GM13977 (cell line): ENCODE results near the gene KRT38.

Source experiments
- DNase-seq: peaks from one replicate; pipeline ENCODE4 v3.0.0; 2012; ENCODE audit warnings: low spot score
- in situ Hi-C: fragments of 300-500 bp; cut with MboI; formaldehyde crosslinking; loops from one replicate; pipeline ENCODE4 v1.12.0; 2022; ENCODE audit warnings: low sequenced_read_pairs, low pct_unique_long_range_greater_than_20kb, mixed read lengths, inconsistent platforms; ENCODE audit not compliant: unreplicated experiment
- TF ChIP-seq, protein P1 (sequence below): IDR thresholded peaks from 2 replicates; pipeline ENCODE4 v1.5.1; 2012; ENCODE audit warnings: mild to moderate bottlenecking, control low read depth; ENCODE audit not compliant: insufficient read depth; ENCODE audit errors: extremely low read depth, missing control alignments

KRT38 gene

DNA sequence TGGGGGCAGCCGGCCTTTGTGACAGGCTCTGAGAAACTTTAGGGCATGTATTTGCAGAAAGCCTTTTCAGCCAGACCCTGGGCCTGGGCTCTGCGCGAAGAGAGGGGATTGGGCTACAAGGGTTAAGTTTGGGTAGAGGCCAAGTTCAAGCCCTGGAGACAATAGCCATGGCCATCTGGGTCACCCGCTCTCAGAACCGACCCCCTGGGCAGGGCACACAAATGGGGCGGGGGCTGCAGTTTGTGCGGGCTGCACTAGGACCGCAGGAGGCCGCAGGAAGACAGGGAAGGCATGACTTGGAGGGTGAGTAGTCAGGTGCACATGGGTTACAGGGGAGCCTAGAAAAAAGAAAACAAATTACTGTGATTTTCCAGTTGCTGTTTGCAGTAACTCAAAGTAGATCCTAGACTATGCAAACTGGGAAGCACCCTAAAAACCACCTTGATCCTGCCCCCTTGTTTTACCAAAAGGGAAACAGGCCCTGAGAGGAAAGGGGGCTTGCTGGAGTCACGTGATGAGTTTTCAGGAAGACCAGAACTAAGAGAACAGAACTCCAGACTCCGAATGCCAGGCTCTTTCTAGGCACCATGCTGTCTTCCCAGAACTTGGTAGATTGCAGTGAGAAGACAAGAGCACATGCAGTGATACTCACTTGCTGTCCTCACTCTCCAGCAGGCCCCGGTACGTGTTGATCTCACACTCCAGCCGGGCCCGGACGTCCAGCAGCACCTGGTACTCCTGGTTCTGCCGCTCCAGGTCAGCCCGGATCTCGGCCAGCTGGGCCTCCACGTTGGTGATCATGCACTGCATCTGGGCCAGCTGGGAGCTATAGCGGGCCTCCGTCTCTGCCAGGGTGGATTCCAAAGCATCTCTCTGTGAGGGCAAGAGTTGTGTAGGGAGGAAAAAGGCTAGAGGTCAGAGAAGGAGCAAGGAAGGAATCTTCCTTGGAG is 36.4 kb upstream of the KRT38 start:
- DNase-seq = no peak
- in situ Hi-C loops = loop anchor here (25.0 kb wide), 1 partner anchor 110 kb away; the partner anchor contains the start of gene KRT14
- TF ChIP-seq, protein P1, sequence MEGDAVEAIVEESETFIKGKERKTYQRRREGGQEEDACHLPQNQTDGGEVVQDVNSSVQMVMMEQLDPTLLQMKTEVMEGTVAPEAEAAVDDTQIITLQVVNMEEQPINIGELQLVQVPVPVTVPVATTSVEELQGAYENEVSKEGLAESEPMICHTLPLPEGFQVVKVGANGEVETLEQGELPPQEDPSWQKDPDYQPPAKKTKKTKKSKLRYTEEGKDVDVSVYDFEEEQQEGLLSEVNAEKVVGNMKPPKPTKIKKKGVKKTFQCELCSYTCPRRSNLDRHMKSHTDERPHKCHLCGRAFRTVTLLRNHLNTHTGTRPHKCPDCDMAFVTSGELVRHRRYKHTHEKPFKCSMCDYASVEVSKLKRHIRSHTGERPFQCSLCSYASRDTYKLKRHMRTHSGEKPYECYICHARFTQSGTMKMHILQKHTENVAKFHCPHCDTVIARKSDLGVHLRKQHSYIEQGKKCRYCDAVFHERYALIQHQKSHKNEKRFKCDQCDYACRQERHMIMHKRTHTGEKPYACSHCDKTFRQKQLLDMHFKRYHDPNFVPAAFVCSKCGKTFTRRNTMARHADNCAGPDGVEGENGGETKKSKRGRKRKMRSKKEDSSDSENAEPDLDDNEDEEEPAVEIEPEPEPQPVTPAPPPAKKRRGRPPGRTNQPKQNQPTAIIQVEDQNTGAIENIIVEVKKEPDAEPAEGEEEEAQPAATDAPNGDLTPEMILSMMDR = no peak

DNA sequence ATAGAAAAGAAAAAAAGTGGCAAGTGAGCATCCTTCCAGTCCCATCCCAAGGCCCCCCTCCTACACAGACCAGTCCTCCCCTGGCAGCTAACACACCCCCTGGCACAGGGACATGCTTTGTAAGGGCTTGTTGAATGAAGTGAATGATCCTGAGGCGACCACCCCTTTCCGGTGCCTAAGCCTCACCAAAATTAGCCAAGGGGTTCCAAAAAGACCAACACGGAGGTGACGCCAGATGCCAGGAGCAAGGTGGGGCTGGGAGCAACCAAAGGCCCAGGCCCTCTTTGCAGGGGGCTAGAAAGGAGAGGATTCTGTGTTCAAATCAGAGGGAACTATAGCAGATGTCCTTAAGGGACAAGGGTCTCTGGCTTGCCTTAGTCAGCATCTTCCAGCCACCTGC is 34.6 kb upstream of the KRT38 start:
- in situ Hi-C loops = loop anchor here (25.0 kb wide), 1 partner anchor 112 kb away; the partner anchor contains the start of gene KRT14
- no peak for DNase-seq
- TF ChIP-seq, protein P1 = no peak

DNA sequence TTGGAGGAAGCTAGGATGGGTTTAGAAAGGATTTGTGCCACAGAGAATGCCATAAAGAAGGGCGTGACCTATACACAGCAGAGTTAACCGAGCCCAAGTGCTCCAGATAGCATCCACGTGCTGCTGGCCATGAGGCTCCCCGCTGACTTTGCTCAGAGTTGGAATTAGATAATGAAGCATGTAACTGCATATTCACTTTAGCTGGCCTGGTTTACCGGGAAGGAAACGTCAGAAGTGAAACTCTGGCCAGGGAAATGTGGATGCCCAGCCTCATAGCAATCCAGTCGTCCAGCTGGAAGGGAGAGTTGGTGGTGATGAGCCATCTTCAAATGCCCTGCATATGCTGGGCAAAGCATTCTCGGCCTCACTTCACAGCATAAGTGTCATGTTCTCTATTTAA is 34.1 kb upstream of the KRT38 start:
- no peak for DNase-seq
- in situ Hi-C loops = loop anchor here (25.0 kb wide), 1 partner anchor 112 kb away; the partner anchor contains the start of gene KRT14
- TF ChIP-seq, protein P1 = no peak

DNA sequence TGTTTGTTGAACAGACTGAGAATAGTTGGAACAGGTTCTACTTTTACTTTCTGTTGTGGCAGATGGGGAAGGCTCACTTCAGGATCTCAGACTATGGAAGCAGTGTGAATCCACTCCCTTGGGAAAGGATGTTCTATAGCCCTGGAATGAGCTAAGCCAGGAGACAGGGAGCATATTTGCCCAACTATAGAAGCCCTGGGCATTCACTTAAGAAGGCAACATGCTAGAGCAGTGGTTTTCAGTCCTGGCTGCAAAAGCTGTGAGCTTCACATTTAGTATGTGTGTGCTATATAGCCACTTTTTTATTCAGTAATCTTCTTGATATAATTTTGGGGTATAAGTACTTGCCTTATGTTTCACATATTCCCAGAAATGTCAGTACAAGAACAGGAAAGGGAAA is 27.6 kb upstream of the KRT38 start:
- in situ Hi-C loops = no loop called here
- DNase-seq = no peak
- TF ChIP-seq, protein P1 = no peak

DNA sequence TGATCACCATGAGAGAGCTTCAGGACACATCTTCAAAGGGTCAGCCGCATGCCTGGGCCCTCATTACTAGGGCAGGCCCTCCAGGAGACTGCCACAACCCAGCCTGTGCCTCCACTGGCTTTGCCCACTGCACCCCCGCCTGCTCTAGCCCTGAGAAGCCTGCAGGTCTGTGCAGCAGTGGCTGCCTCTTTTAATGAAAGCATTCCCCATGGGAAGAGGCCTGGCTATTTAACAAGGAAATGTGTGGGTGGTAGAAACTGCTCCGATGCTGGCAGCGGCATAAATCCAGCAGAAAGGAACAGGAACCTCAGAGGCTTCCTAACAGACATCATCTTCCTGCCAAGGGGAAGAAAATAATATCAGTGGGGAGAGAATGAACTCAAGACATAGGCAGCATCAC is 26.8 kb upstream of the KRT38 start:
- in situ Hi-C loops = no loop called here
- TF ChIP-seq, protein P1 = no peak
- no peak for DNase-seq

DNA sequence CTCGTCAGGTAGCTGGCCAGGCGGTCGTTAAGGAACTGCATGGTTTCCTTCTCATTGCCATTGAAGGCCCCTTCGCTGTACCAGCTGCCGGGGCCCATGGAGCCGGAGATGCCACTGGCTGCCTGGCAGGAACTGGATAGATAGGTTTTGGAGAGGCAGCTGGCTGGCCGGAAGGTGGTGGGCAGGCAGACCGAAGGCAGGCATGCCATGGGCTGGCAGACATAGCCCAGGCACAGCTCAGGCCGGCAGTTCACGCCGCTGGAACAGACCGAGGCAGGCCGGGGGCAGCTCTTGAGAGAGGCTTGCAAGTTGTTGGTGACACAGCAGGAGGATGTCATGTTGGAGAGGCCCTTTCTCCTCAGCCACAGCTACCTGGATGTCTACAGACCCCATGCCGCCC is 26.2 kb upstream of the KRT38 start, which contains the start of gene KRT32:
KRT32 (minus strand) TSS at position 399 of the 400 bp plus-strand sequence; CDS start at position 338, 61 bp downstream.
- TF ChIP-seq, protein P1 = no peak
- DNase-seq = no peak
- in situ Hi-C loops = no loop called here
